Measurements from ENCODE around the gene PLVAP.

PLVAP gene

DNA sequence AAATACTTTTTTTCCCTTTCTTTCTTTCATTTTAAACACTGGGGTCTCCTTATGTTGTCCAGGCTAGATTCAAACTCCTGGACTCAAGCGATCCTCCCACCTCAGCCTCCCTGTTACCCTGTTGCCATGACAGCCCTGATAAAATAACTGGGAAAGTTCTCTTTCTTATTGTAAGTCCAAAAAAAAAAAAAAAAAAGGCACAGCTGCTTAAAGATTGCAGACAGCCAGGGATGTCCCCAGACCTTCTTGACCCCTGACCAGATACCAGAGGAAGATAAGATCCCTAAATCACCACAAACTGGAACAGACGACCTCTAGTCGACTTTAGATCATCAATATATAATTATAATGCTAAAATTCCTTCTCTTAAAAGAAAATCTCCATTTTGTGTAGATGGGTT is 41.6 kb upstream of the PLVAP start:
- ChIA-PET POLR2A (interaction anchor here (1.0 to 2.0 kb wide), 5 partner anchors 12 to 110 kb away, joined by 5 to 25 read pairs (median 6); partner anchors contain the start of genes BST2 and DDA1), CTCF (interaction anchor here (0.6 to 1.1 kb wide), 3 partner anchors 13 to 617 kb away, joined by 3 to 4 read pairs (median 4); partner anchors contain the start of gene BST2)
- DNase-seq (ENCODE audit: extremely low spot score): no peak
- TF ChIP-seq ZNF384 (IDR thresholded peaks at IDR 0.05) (no peak), FOXK2 (IDR thresholded peaks at IDR 0.05) (no peak), TARDBP (IDR thresholded peaks at IDR 0.05) (no peak), SUZ12 (IDR thresholded peaks at IDR 0.05) (no peak), SP1 (IDR thresholded peaks at IDR 0.05) (no peak)

DNA sequence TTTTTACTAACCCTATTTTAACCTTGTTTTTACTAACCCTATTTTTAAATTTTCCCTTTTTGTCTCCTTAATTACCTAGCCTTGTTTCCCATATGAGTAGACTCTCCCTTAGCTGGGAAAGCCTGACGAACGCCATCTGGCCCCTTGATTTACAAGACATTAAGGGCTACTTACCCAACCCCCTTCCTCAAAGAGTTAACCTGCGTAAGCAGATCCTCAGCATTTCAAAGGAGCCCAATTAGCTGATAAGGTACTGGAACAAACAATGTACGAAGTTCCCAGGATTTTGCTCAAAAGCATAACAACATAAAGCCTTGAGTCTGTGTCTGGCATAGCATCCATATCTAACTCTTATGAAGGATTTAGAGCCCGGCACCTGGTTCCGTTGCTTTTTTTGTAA is 38.0 kb upstream of the PLVAP start:
- ChIA-PET CTCF (no interaction called here), POLR2A (interaction anchor here (1.4 kb wide), 1 partner anchor 12 kb away, joined by 3 read pairs; no protein-coding TSS in a partner anchor)
- no peak for DNase-seq (ENCODE audit: extremely low spot score)
- no peak for TF ChIP-seq FOXA1 (IDR thresholded peaks at IDR 0.05)
- TF ChIP-seq HDGF (IDR thresholded peaks at IDR 0.05; ENCODE audit: borderline replicate concordance): no peak
- TF ChIP-seq, protein P1, sequence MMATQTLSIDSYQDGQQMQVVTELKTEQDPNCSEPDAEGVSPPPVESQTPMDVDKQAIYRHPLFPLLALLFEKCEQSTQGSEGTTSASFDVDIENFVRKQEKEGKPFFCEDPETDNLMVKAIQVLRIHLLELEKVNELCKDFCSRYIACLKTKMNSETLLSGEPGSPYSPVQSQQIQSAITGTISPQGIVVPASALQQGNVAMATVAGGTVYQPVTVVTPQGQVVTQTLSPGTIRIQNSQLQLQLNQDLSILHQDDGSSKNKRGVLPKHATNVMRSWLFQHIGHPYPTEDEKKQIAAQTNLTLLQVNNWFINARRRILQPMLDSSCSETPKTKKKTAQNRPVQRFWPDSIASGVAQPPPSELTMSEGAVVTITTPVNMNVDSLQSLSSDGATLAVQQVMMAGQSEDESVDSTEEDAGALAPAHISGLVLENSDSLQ (IDR thresholded peaks at IDR 0.05): no peak
- TF ChIP-seq FOXM1 (IDR thresholded peaks at IDR 0.05; ENCODE audit: borderline replicate concordance): no peak
- no peak for TF ChIP-seq CTBP1 (IDR thresholded peaks at IDR 0.05; ENCODE audit: borderline replicate concordance)
- no peak for TF ChIP-seq ARNT (IDR thresholded peaks at IDR 0.05)
- TF ChIP-seq NFRKB (IDR thresholded peaks at IDR 0.05): no peak
- TF ChIP-seq LEF1 (IDR thresholded peaks at IDR 0.05; ENCODE audit: borderline replicate concordance): no peak
- TF ChIP-seq TARDBP (IDR thresholded peaks at IDR 0.05): no peak
- TF ChIP-seq SUZ12 (IDR thresholded peaks at IDR 0.05): no peak
- TF ChIP-seq BHLHE40 (IDR thresholded peaks at IDR 0.05; ENCODE audit: borderline replicate concordance): no peak
- no peak for TF ChIP-seq L3MBTL2 (conservative IDR thresholded peaks at IDR 0.05)
- TF ChIP-seq FOXK2 (IDR thresholded peaks at IDR 0.05): no peak
- TF ChIP-seq SP1 (IDR thresholded peaks at IDR 0.05): no peak
- no peak for TF ChIP-seq ZNF384 (IDR thresholded peaks at IDR 0.05)
- no peak for TF ChIP-seq ELF4 (IDR thresholded peaks at IDR 0.05)

DNA sequence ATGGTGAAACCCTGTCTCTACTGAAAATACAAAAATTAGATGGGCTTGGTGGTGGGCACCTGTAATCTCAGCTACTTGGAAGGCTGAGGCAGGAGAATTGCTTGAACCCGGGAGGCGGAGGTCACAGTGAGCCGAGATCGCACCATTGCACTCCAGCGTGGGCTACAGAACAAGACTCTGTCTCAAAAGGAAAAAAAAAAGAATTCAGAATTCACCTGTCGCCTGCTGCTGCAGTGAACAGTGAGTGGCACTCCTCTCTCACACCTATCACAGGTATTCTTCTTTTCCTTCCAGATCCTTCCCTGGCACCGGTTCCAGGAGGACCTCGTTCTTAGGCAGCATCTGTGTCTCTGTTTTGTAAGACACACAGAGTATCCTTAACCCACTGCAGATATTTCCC is 37.0 kb upstream of the PLVAP start:
- POLR2A ChIA-PET: interaction anchor here (3.3 kb wide), 1 partner anchor 11 kb away, joined by 13 read pairs; no protein-coding TSS in a partner anchor
- CTCF ChIA-PET: no interaction called here
- TF ChIP-seq FOXM1 (IDR thresholded peaks at IDR 0.05; ENCODE audit: borderline replicate concordance) (no peak), TARDBP (IDR thresholded peaks at IDR 0.05) (no peak), BHLHE40 (IDR thresholded peaks at IDR 0.05; ENCODE audit: borderline replicate concordance) (no peak), FOXA1 (IDR thresholded peaks at IDR 0.05) (no peak), ELF4 (IDR thresholded peaks at IDR 0.05) (no peak), SP1 (IDR thresholded peaks at IDR 0.05) (no peak), FOXK2 (IDR thresholded peaks at IDR 0.05) (no peak), CTBP1 (IDR thresholded peaks at IDR 0.05; ENCODE audit: borderline replicate concordance) (no peak), HDGF (IDR thresholded peaks at IDR 0.05; ENCODE audit: borderline replicate concordance) (no peak), SUZ12 (IDR thresholded peaks at IDR 0.05) (no peak), ZNF384 (IDR thresholded peaks at IDR 0.05) (no peak), ARNT (IDR thresholded peaks at IDR 0.05) (no peak), L3MBTL2 (conservative IDR thresholded peaks at IDR 0.05) (no peak), NFRKB (IDR thresholded peaks at IDR 0.05) (no peak), LEF1 (IDR thresholded peaks at IDR 0.05; ENCODE audit: borderline replicate concordance) (no peak)
- TF ChIP-seq, protein P1 (IDR thresholded peaks at IDR 0.05): no peak
- no peak for DNase-seq (ENCODE audit: extremely low spot score)

DNA sequence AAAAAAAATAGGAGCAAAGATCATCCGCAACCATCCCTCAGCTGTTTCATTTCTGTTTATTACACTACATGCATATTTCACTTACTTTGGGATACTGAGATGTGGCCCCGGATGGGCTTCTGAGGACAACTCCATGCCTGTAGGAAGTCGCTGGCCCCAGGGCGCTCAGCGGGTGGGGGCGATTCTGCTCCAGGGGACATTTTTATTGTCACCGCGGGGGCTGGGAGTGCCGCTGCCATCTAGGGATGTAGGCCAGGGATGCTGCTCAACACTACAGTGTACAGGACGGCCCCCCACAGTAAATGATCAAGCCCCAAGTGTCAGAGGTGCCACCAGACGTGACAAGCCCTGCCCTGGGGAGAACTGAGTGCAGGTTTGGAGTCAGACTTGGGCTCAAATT is 34.7 kb upstream of the PLVAP start:
- DNase-seq (ENCODE audit: extremely low spot score): no peak
- CTCF ChIA-PET: interaction anchor here (0.8 kb wide), 1 partner anchor 8 kb away, joined by 3 read pairs; the partner anchor contains the start of gene MVB12A
- TF ChIP-seq FOXK2 (IDR thresholded peaks at IDR 0.05) (no peak), SP1 (IDR thresholded peaks at IDR 0.05) (no peak), ELF4 (IDR thresholded peaks at IDR 0.05) (no peak), FOXA1 (IDR thresholded peaks at IDR 0.05) (no peak), TARDBP (IDR thresholded peaks at IDR 0.05) (no peak), LEF1 (IDR thresholded peaks at IDR 0.05; ENCODE audit: borderline replicate concordance) (no peak), L3MBTL2 (conservative IDR thresholded peaks at IDR 0.05) (no peak), CTBP1 (IDR thresholded peaks at IDR 0.05; ENCODE audit: borderline replicate concordance) (no peak), SUZ12 (IDR thresholded peaks at IDR 0.05) (no peak), NFRKB (IDR thresholded peaks at IDR 0.05) (no peak), HDGF (IDR thresholded peaks at IDR 0.05; ENCODE audit: borderline replicate concordance) (no peak), FOXM1 (IDR thresholded peaks at IDR 0.05; ENCODE audit: borderline replicate concordance) (no peak)
- TF ChIP-seq, protein P1 (IDR thresholded peaks at IDR 0.05): no peak
- POLR2A ChIA-PET: interaction anchor here (0.9 to 3.3 kb wide), 3 partner anchors 8 to 100 kb away, joined by 4 to 13 read pairs (median 11); partner anchors contain the start of genes MVB12A and PGLS

DNA sequence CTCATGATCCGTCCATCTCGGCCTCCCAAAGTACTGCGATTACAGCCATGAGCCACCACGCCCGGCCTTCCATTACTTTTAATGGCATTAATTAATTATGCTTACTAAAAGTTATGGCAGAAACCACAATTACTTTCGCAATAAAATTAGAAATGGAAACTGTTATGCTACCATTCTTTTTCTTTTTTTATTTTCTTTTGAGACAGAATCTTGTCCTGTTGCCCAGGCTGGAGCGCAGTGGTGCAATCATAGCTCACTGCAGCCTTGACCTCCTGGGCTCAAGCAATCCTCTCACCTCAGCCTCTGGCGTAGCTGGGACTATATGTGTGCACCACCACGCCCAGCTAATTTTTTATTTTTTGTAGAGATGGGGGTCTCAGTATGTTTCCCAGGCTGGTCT is 32.8 kb upstream of the PLVAP start:
- no peak for DNase-seq (ENCODE audit: extremely low spot score)
- POLR2A ChIA-PET: interaction anchor here (1.2 kb wide), 1 partner anchor 10 kb away, joined by 3 read pairs; the partner anchor contains the start of gene MVB12A
- CTCF ChIA-PET: interaction anchor here (0.6 kb wide), 2 partner anchors 693 to 757 kb away, joined by 3 to 4 read pairs; no protein-coding TSS in a partner anchor
- TF ChIP-seq TARDBP (IDR thresholded peaks at IDR 0.05): no peak
- no peak for TF ChIP-seq ELF4 (IDR thresholded peaks at IDR 0.05)
- TF ChIP-seq, protein P1 (IDR thresholded peaks at IDR 0.05): no peak
- TF ChIP-seq SUZ12 (IDR thresholded peaks at IDR 0.05): no peak
- no peak for TF ChIP-seq ZNF384 (IDR thresholded peaks at IDR 0.05)
- no peak for TF ChIP-seq CTBP1 (IDR thresholded peaks at IDR 0.05; ENCODE audit: borderline replicate concordance)
- TF ChIP-seq NFRKB (IDR thresholded peaks at IDR 0.05): no peak
- no peak for TF ChIP-seq BHLHE40 (IDR thresholded peaks at IDR 0.05; ENCODE audit: borderline replicate concordance)
- TF ChIP-seq ARNT (IDR thresholded peaks at IDR 0.05): no peak
- TF ChIP-seq FOXM1 (IDR thresholded peaks at IDR 0.05; ENCODE audit: borderline replicate concordance): no peak
- no peak for TF ChIP-seq FOXA1 (IDR thresholded peaks at IDR 0.05)
- TF ChIP-seq LEF1 (IDR thresholded peaks at IDR 0.05; ENCODE audit: borderline replicate concordance): no peak
- no peak for TF ChIP-seq L3MBTL2 (conservative IDR thresholded peaks at IDR 0.05)
- no peak for TF ChIP-seq FOXK2 (IDR thresholded peaks at IDR 0.05)

Data from HEK293T (cell line).